ENCODE measurements around the gene ERBIN. TPM values are rescaled to one million over a fixed set of nuclear protein-coding genes. Genes with fewer than 3 reads are reported as not detected.

Gene ERBIN
- total and polyA plus RNA-seq, 9 of the 15 experiments (the other 6 are each of a cell fraction or from before 2014, with no cell fraction given): 11.9 to 72.8 (median 41.7) TPM

- no peak for TF ChIP-seq CBX8 (IDR thresholded peaks at IDR 0.05; ENCODE audit: borderline replicate concordance, extremely low read depth, low read depth, low read length, poor library complexity, severe bottlenecking)
- TF ChIP-seq ZNF589 (CRISPR knock-in tag; IDR thresholded peaks at IDR 0.05; ENCODE audit: low read depth): no peak
These were observed 21.9 kb downstream of the ERBIN start (continued) for GRCh38 chr5:65948115-65948747.

GRCh38 chr5:65951330-65951729 lies 25.0 kb downstream of the ERBIN start:
- H3K4me2 ChIP-seq (ENCODE audit: insufficient read depth, low read length): no peak overlapping the region
- H2AFZ ChIP-seq (ENCODE audit: low read depth, low read length): no peak overlapping the region
- H3K9me3 ChIP-seq (replicated peaks; ENCODE audit: control insufficient read depth, insufficient read depth, low read depth, low read length): no peaks in the 10 kb centered on the region; the same call in 1 of the 2 replicates
- H3K79me2 ChIP-seq (ENCODE audit: control insufficient read depth, insufficient read depth, low read length): peaks cover 98% of the 10 kb centered on the region
- H3K4me1 ChIP-seq (replicated peaks in 1 of 2; ENCODE audit: control insufficient read depth in 2 of 2, insufficient read depth in 2 of 2, low read length in 2 of 2): peaks cover 0 to 3% of the 10 kb centered on the region in 2 experiments; a peak in 2 of 5 replicates
- no peak overlapping the region for H3K9ac ChIP-seq (ENCODE audit: insufficient read depth in 1 of 2, low read depth in 2 of 2, low read length in 2 of 2)
- intact Hi-C loops (cut with micrococcal nuclease) (no loop called here), in situ Hi-C loops (cut with MboI) (no loop called here)
- H3K27me3 ChIP-seq (ENCODE audit: control insufficient read depth in 2 of 2, insufficient read depth in 2 of 2, low read length in 2 of 2): no peaks in the 10 kb centered on the region
- 96% methylated on average over 3 of the region's 3 CpGs for WGBS (ENCODE audit: insufficient coverage, low coverage, missing lambda C conversion rate)
- TF ChIP-seq SMAD3 (CRISPR knock-in tag; conservative IDR thresholded peaks at IDR 0.05) (no peak), RNF2 (IDR thresholded peaks at IDR 0.05) (no peak), ARHGAP35 (IDR thresholded peaks at IDR 0.05; ENCODE audit: partially characterized antibody) (no peak), AFF4 (CRISPR knock-in tag; IDR thresholded peaks at IDR 0.05) (no peak)
- FAIRE-seq (no peak), ATAC-seq (no peak), DNase-seq (ENCODE audit: extremely low read depth in 1 of 4, low spot score in 3 of 4) (no peak)
- BruUV-seq (replicated peaks): no TSS peak
- H3K36me3 ChIP-seq (ENCODE audit: control insufficient read depth, insufficient read depth, low read length): peaks cover 17% of the 10 kb centered on the region; the same call in 2 of the 3 replicates
- POLR2A ChIA-PET: interaction anchor here (1.0 to 2.1 kb wide), 3 partner anchors 8 to 14 kb away, joined by 4 to 6 read pairs (median 5); no protein-coding TSS in a partner anchor
- H4K20me1 ChIP-seq (replicated peaks; ENCODE audit: control insufficient read depth, insufficient read depth, low read length): no peaks in the 10 kb centered on the region
- H3K27ac ChIP-seq (ENCODE audit: extremely low read depth, low read depth, low read length): no peak overlapping the region
- H3K4me3 ChIP-seq: no peak overlapping the region
- CTCF ChIA-PET (ENCODE audit: low intra/inter-chr PET ratio): no interaction called here
- no peaks in the 10 kb centered on the region for H3K9me1 ChIP-seq (ENCODE audit: control insufficient read depth, insufficient read depth, low read length)

All from K562 (cell line).